Brain microvascular endothelial cell (primary cell): Measurements from ENCODE around the gene INSIG2.

Experiments
- DNase-seq: peaks from one replicate; pipeline ENCODE4 v3.0.0-alpha.2; 2020
- H3K27ac ChIP-seq: fragments of 250-450 bp; sonication (Bioruptor Pico); 2 replicates; pipeline ENCODE4 v1.5.1; 2020; ENCODE audit warnings: mild to moderate bottlenecking, moderate library complexity
- H3K27me3 ChIP-seq: fragments of 250-450 bp; sonication (Bioruptor Pico); replicated peaks from 2 replicates; pipeline ENCODE4 v1.5.1; 2020; ENCODE audit warnings: mild to moderate bottlenecking
- H3K36me3 ChIP-seq: fragments of 250-450 bp; sonication (Bioruptor Pico); replicated peaks from 2 replicates; pipeline ENCODE4 v1.5.1; 2020; ENCODE audit warnings: mild to moderate bottlenecking
- H3K4me3 ChIP-seq: 2 replicates; pipeline ENCODE4 v1.5.1; 2011; ENCODE audit warnings: low read depth, mild to moderate bottlenecking, control low read depth, low read length, moderate library complexity
- CTCF ChIP-seq: IDR thresholded peaks from 2 replicates; pipeline ENCODE4 v1.5.1; 2011; ENCODE audit warnings: low read depth, mild to moderate bottlenecking, moderate library complexity, low read length, control low read depth, inconsistent platforms; ENCODE audit errors: missing control alignments
- in situ Hi-C: cut with HindIII; loops from 2 replicates; pipeline ENCODE4 v1.10.0; 2017; ENCODE audit warnings: low sequenced_read_pairs, low pct_ligation_motif_present

Gene INSIG2

GRCh38 chr2:118121986-118122524, 33.8 kb downstream of the INSIG2 start:
- in situ Hi-C loops, result no loop called here
- no peak for TF ChIP-seq CTCF

GRCh38 chr2:118122594-118123281, 34.5 kb downstream of the INSIG2 start:
- Histone ChIP-seq H3K4me3 (no peak overlapping the region), H3K27ac (no peak overlapping the region), H3K27me3 (no peaks in the 10 kb centered on the region), H3K36me3 (no peaks in the 10 kb centered on the region)
- in situ Hi-C loops, result no loop called here
- no peak for DNase-seq
- no peak for TF ChIP-seq CTCF

More at GRCh38 chr2:118121986-118122524, 33.8 kb downstream of the INSIG2 start:
- H3K4me3 ChIP-seq, result no peak overlapping the region
- H3K27me3 ChIP-seq, result no peaks in the 10 kb centered on the region
- DNase-seq, result no peak
- no peaks in the 10 kb centered on the region for H3K36me3 ChIP-seq
- H3K27ac ChIP-seq, result no peak overlapping the region

GRCh38 chr2:118123561-118124232, 35.4 kb downstream of the INSIG2 start:
- Histone ChIP-seq H3K36me3 (no peaks in the 10 kb centered on the region), H3K4me3 (no peak overlapping the region), H3K27ac (no peak overlapping the region), H3K27me3 (no peaks in the 10 kb centered on the region)
- in situ Hi-C loops, result no loop called here
- no peak for TF ChIP-seq CTCF
- DNase-seq, result peak; percentile 45

- Histone ChIP-seq H3K27ac (no peak overlapping the region), H3K36me3 (no peaks in the 10 kb centered on the region), H3K4me3 (no peak overlapping the region), H3K27me3 (no peaks in the 10 kb centered on the region)
- in situ Hi-C loops, result no loop called here
- TF ChIP-seq CTCF, result no peak
- DNase-seq, result no peak
Observed at GRCh38 chr2:118124288-118124891, 36.1 kb downstream of the INSIG2 start.

GRCh38 chr2:118127250-118127649, 39.0 kb downstream of the INSIG2 start:
- H3K4me3 ChIP-seq, result no peak overlapping the region
- TF ChIP-seq CTCF, result no peak
- H3K27me3 ChIP-seq, result no peaks in the 10 kb centered on the region
- no peak for DNase-seq
- H3K36me3 ChIP-seq, result no peaks in the 10 kb centered on the region
- in situ Hi-C loops, result no loop called here
- no peak overlapping the region for H3K27ac ChIP-seq
